ENCODE results near the gene TBC1D2.

The TBC1D2 gene

DNA sequence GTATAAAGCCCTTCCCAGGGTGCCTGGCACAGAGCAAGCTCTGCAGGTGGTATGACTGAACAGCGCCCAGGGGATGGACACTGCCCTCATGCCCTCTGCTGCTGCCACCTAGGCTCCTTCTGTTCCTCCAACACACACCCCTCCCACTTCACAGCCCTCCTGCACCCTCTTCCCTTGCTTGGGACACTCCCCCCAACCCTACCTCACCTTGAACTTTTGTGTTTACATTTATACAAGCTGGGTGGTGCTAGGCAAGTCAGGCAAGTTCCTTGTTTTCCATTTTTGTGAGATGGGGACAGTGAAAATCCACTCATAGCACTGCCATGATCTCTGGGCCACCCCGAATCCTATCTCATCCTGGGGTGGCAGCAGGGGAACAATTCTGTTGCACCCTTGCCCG is 44.2 kb downstream of the TBC1D2 start:
- DNase-seq (ENCODE audit: insufficient read length) (no peak), FAIRE-seq (no peak)
- TF ChIP-seq TAF1 (IDR thresholded peaks at IDR 0.05; ENCODE audit: borderline replicate concordance, low read depth, low read length) (no peak), POLR2AphosphoS5 (IDR thresholded peaks at IDR 0.05; ENCODE audit: low read depth, low read length) (no peak), POLR2A (IDR thresholded peaks at IDR 0.05; ENCODE audit: low read depth, low read length) (no peak)

DNA sequence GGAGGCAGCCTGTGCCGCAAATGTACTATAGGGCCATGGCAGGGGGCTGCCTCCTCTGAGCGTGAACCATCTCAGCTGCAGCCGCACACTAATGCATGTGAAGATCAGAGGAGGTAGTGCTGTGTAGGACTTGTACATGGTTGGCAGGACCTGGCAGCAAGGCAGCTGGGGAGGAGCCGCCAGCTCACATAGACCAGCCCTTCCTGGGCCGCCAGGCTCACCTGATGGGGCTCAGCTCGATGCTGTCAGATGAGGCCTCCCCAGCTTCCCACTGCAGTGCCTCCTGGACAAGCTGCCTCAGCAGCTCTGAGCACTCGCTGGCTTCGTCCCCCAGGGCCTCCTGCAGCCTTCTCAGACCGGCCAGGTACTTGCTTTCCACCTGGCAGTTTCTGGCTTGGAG is 45.0 kb downstream of the TBC1D2 start:
- FAIRE-seq = no peak

DNA sequence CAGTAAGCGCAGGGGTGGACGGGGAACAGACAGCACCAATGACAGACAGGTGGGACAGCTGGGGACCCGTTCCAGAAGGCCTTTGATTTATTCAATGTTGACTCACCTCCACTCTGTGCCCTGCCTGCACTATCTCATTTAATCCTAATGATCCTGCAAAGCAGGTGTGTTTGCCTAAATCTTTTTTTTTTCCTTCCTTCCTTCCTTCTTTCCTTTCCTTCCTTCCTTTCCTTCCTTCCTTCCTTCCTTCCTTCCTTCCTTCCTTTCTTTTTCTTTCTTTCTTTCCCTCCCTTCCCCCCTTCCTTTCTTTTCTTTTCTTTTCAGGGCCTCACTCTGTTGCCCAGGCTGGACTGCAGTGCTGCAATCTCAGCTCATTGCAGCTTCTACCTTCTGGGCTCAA is 45.9 kb downstream of the TBC1D2 start:
- TF ChIP-seq TAF1 (IDR thresholded peaks at IDR 0.05; ENCODE audit: borderline replicate concordance, low read depth, low read length) = no peak
- TF ChIP-seq POLR2AphosphoS5 (IDR thresholded peaks at IDR 0.05; ENCODE audit: low read depth, low read length) = no peak
- TF ChIP-seq POLR2A (IDR thresholded peaks at IDR 0.05; ENCODE audit: low read depth, low read length) = no peak
- DNase-seq (ENCODE audit: insufficient read length) (no peak), FAIRE-seq (no peak)

More for the DNA sequence above, 45.0 kb downstream of the TBC1D2 start:
- TF ChIP-seq POLR2A (IDR thresholded peaks at IDR 0.05; ENCODE audit: low read depth, low read length) (no peak), TAF1 (IDR thresholded peaks at IDR 0.05; ENCODE audit: borderline replicate concordance, low read depth, low read length) (no peak), POLR2AphosphoS5 (IDR thresholded peaks at IDR 0.05; ENCODE audit: low read depth, low read length) (no peak)
- DNase-seq (ENCODE audit: insufficient read length) = no peak

DNA sequence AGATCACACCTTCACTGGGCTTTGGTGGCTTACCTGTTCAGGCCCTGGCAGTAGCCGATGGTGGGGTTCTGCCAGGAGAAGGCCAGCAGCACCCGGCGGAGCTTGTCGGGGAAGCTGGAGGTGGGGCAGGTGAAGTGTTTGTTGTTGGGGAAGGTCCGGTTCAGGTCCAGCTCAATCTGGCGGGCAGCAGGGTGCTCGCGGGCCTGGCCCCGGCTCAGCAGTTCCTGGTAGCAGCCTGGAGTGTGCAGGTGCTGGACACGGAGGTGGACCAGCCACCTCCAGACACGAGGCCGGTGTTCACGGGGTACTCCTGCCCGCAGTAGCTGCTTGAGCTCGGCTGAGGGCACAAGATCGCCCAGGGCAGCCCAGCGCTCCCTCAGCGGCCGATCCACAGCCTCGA is 46.8 kb downstream of the TBC1D2 start:
- DNase-seq (ENCODE audit: insufficient read length) (no peak), FAIRE-seq (no peak)
- TF ChIP-seq TAF1 (IDR thresholded peaks at IDR 0.05; ENCODE audit: borderline replicate concordance, low read depth, low read length) = no peak
- no peak for TF ChIP-seq POLR2A (IDR thresholded peaks at IDR 0.05; ENCODE audit: low read depth, low read length)
- TF ChIP-seq POLR2AphosphoS5 (IDR thresholded peaks at IDR 0.05; ENCODE audit: low read depth, low read length) = no peak

DNA sequence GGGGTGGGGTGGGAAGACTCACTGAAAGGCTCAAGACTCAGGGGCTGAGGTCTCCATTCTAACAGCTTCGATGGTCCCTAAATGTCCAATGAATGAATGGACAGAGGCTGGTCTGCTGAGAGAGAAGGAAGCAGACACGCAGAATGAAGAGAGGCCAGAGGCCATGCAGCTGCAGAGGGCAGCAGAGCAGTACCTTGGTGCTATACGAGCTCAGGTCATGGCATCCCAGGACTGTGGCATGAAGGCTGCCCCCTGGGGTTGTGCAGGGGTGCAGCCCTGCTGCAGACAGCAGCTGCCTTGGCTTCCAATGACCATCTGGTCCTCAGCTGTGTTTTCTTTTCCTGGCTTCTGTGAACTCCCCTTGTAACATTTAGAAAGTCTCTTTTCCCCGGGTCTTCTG is 47.8 kb downstream of the TBC1D2 start:
- TF ChIP-seq POLR2AphosphoS5 (IDR thresholded peaks at IDR 0.05; ENCODE audit: low read depth, low read length) (no peak), TAF1 (IDR thresholded peaks at IDR 0.05; ENCODE audit: borderline replicate concordance, low read depth, low read length) (no peak), POLR2A (IDR thresholded peaks at IDR 0.05; ENCODE audit: low read depth, low read length) (no peak)
- no peak for FAIRE-seq
- no peak for DNase-seq (ENCODE audit: insufficient read length)

DNA sequence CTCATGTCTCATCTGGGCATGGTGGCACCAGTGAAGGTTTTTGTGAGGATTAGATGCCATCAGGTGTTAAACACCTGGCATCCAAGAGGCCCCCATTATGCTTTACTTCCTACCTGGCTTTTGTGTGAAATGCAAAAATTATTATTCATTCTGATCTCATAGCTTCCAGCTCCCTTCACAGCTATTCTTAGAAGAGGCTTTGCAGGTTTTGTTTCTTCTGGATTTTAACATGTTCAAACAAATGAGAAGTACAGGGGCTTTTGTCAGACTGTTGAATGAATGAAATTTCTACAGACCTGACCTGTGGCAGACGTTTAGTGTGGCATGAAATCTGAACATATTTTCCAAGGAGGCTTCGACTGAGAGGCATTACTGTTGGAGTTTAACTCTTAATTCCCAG is 48.7 kb downstream of the TBC1D2 start:
- FAIRE-seq = no peak
- TF ChIP-seq POLR2A (IDR thresholded peaks at IDR 0.05; ENCODE audit: low read depth, low read length) (no peak), POLR2AphosphoS5 (IDR thresholded peaks at IDR 0.05; ENCODE audit: low read depth, low read length) (no peak), TAF1 (IDR thresholded peaks at IDR 0.05; ENCODE audit: borderline replicate concordance, low read depth, low read length) (no peak)
- DNase-seq (ENCODE audit: insufficient read length) = no peak

DNA sequence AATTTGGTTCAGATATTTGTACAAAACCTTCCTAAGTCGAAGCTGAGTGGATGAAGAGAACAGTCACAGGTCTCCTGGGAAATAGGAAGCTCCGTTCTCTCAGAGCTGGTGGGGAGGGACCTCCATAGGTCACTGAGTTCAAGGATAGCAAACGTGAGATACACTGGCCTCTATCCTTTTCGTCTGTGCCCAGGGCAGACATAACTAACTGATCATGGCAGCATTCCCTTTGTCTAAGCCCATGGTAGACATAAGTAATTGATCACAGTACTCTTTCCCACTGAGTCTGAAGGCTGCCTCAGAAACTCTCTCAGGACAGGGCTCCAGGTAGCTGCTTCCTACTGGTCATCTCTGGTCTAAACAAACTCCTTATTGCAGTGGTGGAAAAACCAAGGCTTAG is 50.8 kb downstream of the TBC1D2 start:
- peak; percentile 30 for FAIRE-seq
- TF ChIP-seq POLR2AphosphoS5 (IDR thresholded peaks at IDR 0.05; ENCODE audit: low read depth, low read length) (no peak), POLR2A (IDR thresholded peaks at IDR 0.05; ENCODE audit: low read depth, low read length) (no peak), TAF1 (IDR thresholded peaks at IDR 0.05; ENCODE audit: borderline replicate concordance, low read depth, low read length) (no peak)

DNA sequence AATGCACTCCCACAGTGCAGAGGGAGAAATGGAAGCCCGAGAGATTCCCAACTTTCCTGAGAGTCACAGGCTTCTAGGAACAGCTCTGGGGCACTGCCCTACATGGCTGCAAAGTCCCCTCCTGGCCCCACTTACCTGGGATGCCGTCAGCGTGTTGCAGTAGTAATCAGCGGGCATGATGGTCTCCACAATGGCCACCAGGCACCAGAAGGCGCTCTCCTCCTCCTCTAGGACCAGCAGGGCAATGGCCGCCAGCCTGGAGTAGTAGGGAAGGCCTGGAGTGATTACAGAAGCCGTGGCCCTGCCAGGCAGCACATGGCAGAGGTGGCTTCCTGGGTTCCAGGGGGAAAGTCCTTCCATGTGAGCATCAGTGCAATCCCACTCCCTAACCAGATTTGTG is 52.3 kb downstream of the TBC1D2 start:
- TF ChIP-seq POLR2AphosphoS5 (IDR thresholded peaks at IDR 0.05; ENCODE audit: low read depth, low read length) = no peak
- FAIRE-seq (no peak), DNase-seq (ENCODE audit: insufficient read length) (no peak)

More for the DNA sequence above, 50.8 kb downstream of the TBC1D2 start:
- DNase-seq (ENCODE audit: insufficient read length) = no peak

DNA sequence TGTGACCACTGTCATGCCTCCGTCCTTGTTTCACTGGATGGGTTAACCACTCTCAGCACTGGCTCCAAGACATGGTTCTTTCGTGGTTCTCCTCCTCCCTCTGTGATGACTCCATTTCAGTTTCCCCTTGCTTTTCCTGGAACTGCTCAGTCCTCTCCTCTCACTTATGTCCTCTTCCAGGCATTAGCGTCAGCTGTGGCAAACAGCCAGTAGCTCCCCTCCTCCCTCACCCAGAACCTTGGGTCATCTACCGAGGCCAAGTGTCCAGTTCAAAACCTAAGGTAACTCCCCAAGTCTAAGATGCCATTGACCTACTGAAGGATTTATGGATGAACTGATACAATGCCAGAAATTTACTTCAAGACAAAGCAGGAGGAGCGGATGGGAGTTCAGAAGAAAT is 53.2 kb downstream of the TBC1D2 start:
- FAIRE-seq (no peak), DNase-seq (ENCODE audit: insufficient read length) (no peak)
- TF ChIP-seq TAF1 (IDR thresholded peaks at IDR 0.05; ENCODE audit: borderline replicate concordance, low read depth, low read length) (no peak), POLR2A (IDR thresholded peaks at IDR 0.05; ENCODE audit: low read depth, low read length) (no peak), POLR2AphosphoS5 (IDR thresholded peaks at IDR 0.05; ENCODE audit: low read depth, low read length) (no peak)

DNA sequence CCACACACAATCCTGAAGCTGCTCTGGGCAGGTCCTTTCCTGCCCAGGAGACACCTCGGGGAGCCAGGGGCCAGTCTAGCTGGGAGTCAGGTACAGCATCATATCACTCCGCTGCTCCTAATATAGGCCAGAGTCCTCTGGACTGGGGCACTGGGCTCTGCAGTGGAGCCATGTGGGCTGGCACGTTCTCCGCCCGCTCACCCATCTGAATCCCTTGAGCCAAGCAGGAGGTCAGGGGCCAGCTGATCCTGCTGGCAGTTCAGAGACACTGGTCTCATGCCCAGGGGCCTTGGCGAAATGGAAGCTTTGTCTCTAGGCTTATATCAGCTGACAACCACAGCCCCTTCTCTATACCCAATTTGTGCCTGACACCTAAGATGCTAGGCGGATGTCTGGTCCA is 53.7 kb downstream of the TBC1D2 start:
- no peak for DNase-seq (ENCODE audit: insufficient read length)
- TF ChIP-seq TAF1 (IDR thresholded peaks at IDR 0.05; ENCODE audit: borderline replicate concordance, low read depth, low read length) = no peak
- TF ChIP-seq POLR2AphosphoS5 (IDR thresholded peaks at IDR 0.05; ENCODE audit: low read depth, low read length) = no peak
- no peak for TF ChIP-seq POLR2A (IDR thresholded peaks at IDR 0.05; ENCODE audit: low read depth, low read length)
- no peak for FAIRE-seq

DNA sequence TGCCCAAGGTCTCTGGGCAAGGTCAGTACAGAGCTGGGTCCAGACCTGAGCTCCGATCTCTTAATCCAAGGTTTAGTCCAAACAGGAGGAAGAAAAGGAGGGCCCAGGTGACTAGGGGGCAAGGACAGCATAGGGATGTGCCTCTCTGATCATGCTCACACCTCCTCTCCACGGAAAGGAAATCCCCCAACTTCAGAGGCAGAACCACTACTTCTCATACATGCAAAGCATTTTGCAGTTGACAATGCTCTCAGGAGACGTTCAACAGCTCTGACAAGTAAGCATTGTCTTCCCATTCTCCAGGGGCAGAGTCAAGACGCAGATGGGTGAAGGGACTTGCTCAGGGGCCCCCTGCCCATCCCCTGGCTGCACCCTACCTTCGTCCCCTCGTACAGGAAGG is 54.3 kb downstream of the TBC1D2 start:
- TF ChIP-seq POLR2AphosphoS5 (IDR thresholded peaks at IDR 0.05; ENCODE audit: low read depth, low read length) (no peak), POLR2A (IDR thresholded peaks at IDR 0.05; ENCODE audit: low read depth, low read length) (no peak)
- DNase-seq (ENCODE audit: insufficient read length) (peak; percentile 47), FAIRE-seq (peak; percentile 94)

DNA sequence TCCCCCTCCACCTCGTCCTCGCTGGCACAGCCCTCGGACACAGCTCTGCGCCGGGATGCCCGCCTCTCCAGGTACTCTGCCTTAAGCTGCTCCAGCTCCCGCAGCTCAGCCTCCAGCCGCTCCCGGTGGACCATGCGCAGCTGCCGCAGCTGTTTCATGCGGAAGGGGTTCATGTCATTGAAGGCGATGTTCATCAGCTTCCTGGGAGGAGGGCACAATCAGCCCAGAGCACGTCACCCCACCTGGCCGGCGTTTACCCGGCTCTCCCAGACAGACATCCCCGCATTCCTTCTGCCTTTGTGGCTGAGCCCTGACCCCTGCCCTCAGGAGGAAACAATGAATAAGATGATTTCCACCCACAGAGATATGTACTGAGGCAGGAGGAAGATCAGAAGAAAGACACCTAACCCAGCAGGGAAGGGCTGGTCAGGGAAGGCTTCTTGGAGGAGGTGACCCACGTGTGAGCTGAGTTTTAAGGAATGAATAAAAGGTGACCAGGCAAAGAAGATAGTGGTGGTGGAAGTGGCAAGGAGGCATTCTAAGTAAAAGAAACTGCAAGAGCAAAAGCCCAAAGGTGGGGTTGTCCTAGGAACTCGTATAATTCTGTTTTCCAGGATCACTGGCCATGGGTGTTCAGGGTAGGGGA is 55.9 kb downstream of the TBC1D2 start:
- FAIRE-seq = no peak
- TF ChIP-seq TAF1 (IDR thresholded peaks at IDR 0.05; ENCODE audit: borderline replicate concordance, low read depth, low read length) (no peak), POLR2AphosphoS5 (IDR thresholded peaks at IDR 0.05; ENCODE audit: low read depth, low read length) (no peak), POLR2A (IDR thresholded peaks at IDR 0.05; ENCODE audit: low read depth, low read length) (no peak)
- no peak for DNase-seq (ENCODE audit: insufficient read length)

DNA sequence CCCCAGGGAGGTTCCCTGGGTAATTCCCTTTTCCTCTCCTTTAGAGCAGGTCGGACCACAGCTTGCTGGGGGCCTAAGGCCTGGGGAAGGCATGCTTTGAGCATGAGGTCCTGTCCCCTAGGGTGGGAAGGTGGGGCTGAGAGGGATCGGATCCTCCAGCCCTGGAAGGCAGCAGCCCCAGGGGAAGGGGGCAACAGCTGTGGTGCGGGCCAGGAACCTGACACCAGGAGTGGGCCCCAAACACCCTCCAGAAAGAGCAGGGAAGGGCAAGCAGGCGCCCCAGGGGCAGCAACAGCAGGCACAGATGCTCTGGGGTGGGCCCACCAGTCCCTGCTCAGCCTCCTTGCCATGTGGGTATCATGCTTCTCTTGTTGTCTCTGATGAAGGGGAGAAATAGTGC is 59.8 kb downstream of the TBC1D2 start:
- TF ChIP-seq POLR2AphosphoS5 (IDR thresholded peaks at IDR 0.05; ENCODE audit: low read depth, low read length) (no peak), TAF1 (IDR thresholded peaks at IDR 0.05; ENCODE audit: borderline replicate concordance, low read depth, low read length) (no peak), POLR2A (IDR thresholded peaks at IDR 0.05; ENCODE audit: low read depth, low read length) (no peak)
- no peak for FAIRE-seq

More for the DNA sequence above, 59.8 kb downstream of the TBC1D2 start:
- no peak for DNase-seq (ENCODE audit: insufficient read length)

Data from GM12892 (cell line).